M059J (cell line): ENCODE data around the gene LENG1. TPM values are rescaled to one million over a fixed set of nuclear protein-coding genes. Genes with fewer than 3 reads are reported as not detected.
"Not testable (repeated sequence)": the region's sequence is repeated elsewhere in the genome, so short reads cannot be mapped to it uniquely, and the experiment has no call there.

Source experiments
- DNase-seq: peaks from one replicate; pipeline ENCODE4 v3.0.0-alpha.2; 2012; ENCODE audit warnings: low read depth
- total RNA-seq: library from RNA; depleted of rRNA; stranded (reverse); fragments of >200 nt; shearing (Covaris generic); gene quantifications from 2 replicates; pipeline ENCODE4 v1.2.3, GENCODE V29; 2014

LENG1 gene
- total RNA-seq, 1 experiment from 2014 or later = 15.1 TPM

- peak; percentile 100 for DNase-seq
These were observed 30.4 kb upstream of the LENG1 start for GRCh38 chr19:54189735-54190502.

- no peak for DNase-seq
These were observed 29.7 kb upstream of the LENG1 start, which contains the start of gene MBOAT7 for GRCh38 chr19:54189145-54189734. MBOAT7 (minus strand) TSS chr19:54189580; CDS start chr19:54188508, 1,072 bp downstream.

- peak; percentile 93 for DNase-seq
These were observed 28.8 kb upstream of the LENG1 start for GRCh38 chr19:54188215-54188871.

GRCh38 chr19:54186934-54187381 is 27.4 kb upstream of the LENG1 start:
- no peak for DNase-seq

- DNase-seq = no peak
These were observed 26.8 kb upstream of the LENG1 start for GRCh38 chr19:54186351-54186750.

GRCh38 chr19:54183431-54183830 is 23.9 kb upstream of the LENG1 start:
- DNase-seq = no peak

GRCh38 chr19:54181894-54182293 is 22.4 kb upstream of the LENG1 start:
- DNase-seq = not testable (repeated sequence)

- DNase-seq = no peak
These were observed 21.2 kb upstream of the LENG1 start for GRCh38 chr19:54180691-54181091.

- peak; percentile 63 for DNase-seq
These were observed 20.5 kb upstream of the LENG1 start for GRCh38 chr19:54179921-54180461.

GRCh38 chr19:54179262-54179852 is 19.8 kb upstream of the LENG1 start:
- DNase-seq = no peak

GRCh38 chr19:54178581-54179261 is 19.2 kb upstream of the LENG1 start:
- DNase-seq = no peak

- no peak for DNase-seq
These were observed 14.7 kb upstream of the LENG1 start for GRCh38 chr19:54173951-54174834.

- DNase-seq = no peak
These were observed 13.8 kb upstream of the LENG1 start for GRCh38 chr19:54173359-54173699.

- DNase-seq = peak; percentile 68
These were observed 13.2 kb upstream of the LENG1 start, which contains the start of gene TMC4 for GRCh38 chr19:54172471-54173358. TMC4 (minus strand) TSS chr19:54173160; CDS start chr19:54173117, 43 bp downstream.

- not testable (repeated sequence) for DNase-seq
These were observed 12.4 kb upstream of the LENG1 start for GRCh38 chr19:54171736-54172431.

- no peak for DNase-seq
These were observed 9.7 kb upstream of the LENG1 start for GRCh38 chr19:54169149-54169740.

GRCh38 chr19:54168174-54168917 is 8.8 kb upstream of the LENG1 start:
- peak; percentile 81 for DNase-seq

GRCh38 chr19:54165222-54165621 is 5.7 kb upstream of the LENG1 start:
- no peak for DNase-seq
